MCF 10A (cell line): ENCODE data around the gene PARVB. TPM values are rescaled to one million over a fixed set of nuclear protein-coding genes. Genes with fewer than 3 reads are reported as not detected.

Experiments
- BruUV-seq: library from RNA; stranded (reverse); fragments of 400-500 nt; replicated peaks from 2 replicates; lab custom pipeline; 2021; lab: Mats Ljungman, UMichigan
- CTCF ChIA-PET: fragments of 300-600 bp; sonication (Branson Sonifier 250); formaldehyde crosslinking; extraction: SDS; loops from one replicate; lab custom pipeline; 2021; ENCODE audit warnings: antibody characterized with exemption, inconsistent platforms; lab: Yijun Ruan, JAX
- POLR2A ChIA-PET: fragments of 300-600, 350-650 bp; sonication (Branson Sonifier 250); formaldehyde crosslinking; extraction: SDS; loops from one replicate; lab custom pipeline; 2020; ENCODE audit warnings: antibody characterized with exemption, inconsistent platforms; lab: Yijun Ruan, JAX
- DNase-seq: peaks from one replicate; pipeline ENCODE4 v3.0.0-alpha.2; 2018; ENCODE audit not compliant: unreplicated experiment
- H3K27ac Mint-ChIP-seq: one replicate; pipeline ENCODE4 v1.8.0; 2022; ENCODE audit warnings: mild to moderate bottlenecking, low read depth, mixed read lengths; ENCODE audit not compliant: unreplicated experiment
- H3K27me3 Mint-ChIP-seq: one replicate; pipeline ENCODE4 v1.8.0; 2022; ENCODE audit warnings: mixed read lengths; ENCODE audit not compliant: insufficient read depth, unreplicated experiment
- H3K36me3 Mint-ChIP-seq: one replicate; pipeline ENCODE4 v1.8.0; 2022; ENCODE audit warnings: mild to moderate bottlenecking, moderate library complexity, mixed read lengths; ENCODE audit not compliant: insufficient read depth, unreplicated experiment
- H3K4me1 Mint-ChIP-seq: one replicate; pipeline ENCODE4 v1.8.0; 2022; ENCODE audit warnings: mixed read lengths; ENCODE audit not compliant: insufficient read depth, unreplicated experiment
- H3K4me3 Mint-ChIP-seq: one replicate; pipeline ENCODE4 v1.8.0; 2022; ENCODE audit warnings: mild to moderate bottlenecking, moderate library complexity, mixed read lengths; ENCODE audit not compliant: unreplicated experiment
- H3K9me3 Mint-ChIP-seq: one replicate; pipeline ENCODE4 v1.8.0; 2022; ENCODE audit warnings: mixed read lengths; ENCODE audit not compliant: unreplicated experiment
- CTCF ChIP-seq: fragments of 200-600 bp; IDR thresholded peaks from one replicate; pipeline ENCODE4 v1.8.0; 2022; ENCODE audit warnings: antibody characterized with exemption, mild to moderate bottlenecking; ENCODE audit not compliant: unreplicated experiment
- intact Hi-C: fragments of 100-400 bp; cut with micrococcal nuclease; formaldehyde crosslinking; loops from 2 replicates; pipeline ENCODE4 v1.14.1; 2022
- total RNA-seq: library from RNA; stranded (reverse); gene quantifications from 2 replicates; pipeline ENCODE4 v1.2.3, GENCODE V29; 2022

Gene PARVB
- total RNA-seq, 1 experiment from 2014 or later, result 26.0 TPM

- ChIA-PET POLR2A (no interaction called here), CTCF (interaction anchor here (2.5 kb wide), 1 partner anchor 26 kb away, joined by 10 read pairs; no protein-coding TSS in a partner anchor)
- H3K27ac Mint-ChIP-seq, result no peak overlapping the region
- no peaks in the 10 kb centered on the region for H3K36me3 Mint-ChIP-seq
- no TSS peak for BruUV-seq
- no peak for DNase-seq
- H3K4me1 Mint-ChIP-seq, result peaks cover 14% of the 10 kb centered on the region
- H3K9me3 Mint-ChIP-seq, result no peaks in the 10 kb centered on the region
- no peak overlapping the region for H3K4me3 Mint-ChIP-seq
- no peaks in the 10 kb centered on the region for H3K27me3 Mint-ChIP-seq
- intact Hi-C loops, result no loop called here
- no peak for TF ChIP-seq CTCF
Observed at GRCh38 chr22:44019846-44020245, 4.3 kb upstream of the PARVB start.

DNA sequence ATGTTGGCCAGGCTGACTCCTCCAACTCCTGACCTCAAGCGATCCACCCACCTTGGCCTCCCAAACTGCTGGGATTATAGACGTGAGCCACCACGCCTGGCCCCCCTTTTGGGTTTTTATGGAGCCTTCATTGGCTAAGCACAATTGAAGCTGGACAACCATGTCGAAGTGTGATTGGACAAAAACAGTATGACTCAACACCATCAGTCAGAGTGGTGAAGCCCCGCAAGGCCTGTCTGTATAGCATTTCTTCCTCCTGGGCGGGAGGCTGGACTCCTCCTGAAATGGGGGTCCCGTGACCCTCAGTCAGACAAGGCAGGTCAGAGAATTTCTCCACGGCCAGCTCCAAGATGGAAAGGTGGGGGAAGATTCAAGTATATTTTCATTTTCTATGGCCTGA, 3.1 kb upstream of the PARVB start:
- BruUV-seq, result no TSS peak
- Mint-ChIP-seq H3K4me3 (no peak overlapping the region), H3K36me3 (no peaks in the 10 kb centered on the region), H3K4me1 (peaks cover 19% of the 10 kb centered on the region), H3K27me3 (no peaks in the 10 kb centered on the region), H3K27ac (no peak overlapping the region), H3K9me3 (no peaks in the 10 kb centered on the region)
- no peak for DNase-seq
- intact Hi-C loops, result no loop called here
- ChIA-PET POLR2A (interaction anchor here (0.5 kb wide), 1 partner anchor 114 kb away, joined by 3 read pairs; no protein-coding TSS in a partner anchor), CTCF (interaction anchor here (0.6 to 2.5 kb wide), 3 partner anchors 28 to 698 kb away, joined by 3 to 10 read pairs (median 3); no protein-coding TSS in a partner anchor)
- no peak for TF ChIP-seq CTCF

DNA sequence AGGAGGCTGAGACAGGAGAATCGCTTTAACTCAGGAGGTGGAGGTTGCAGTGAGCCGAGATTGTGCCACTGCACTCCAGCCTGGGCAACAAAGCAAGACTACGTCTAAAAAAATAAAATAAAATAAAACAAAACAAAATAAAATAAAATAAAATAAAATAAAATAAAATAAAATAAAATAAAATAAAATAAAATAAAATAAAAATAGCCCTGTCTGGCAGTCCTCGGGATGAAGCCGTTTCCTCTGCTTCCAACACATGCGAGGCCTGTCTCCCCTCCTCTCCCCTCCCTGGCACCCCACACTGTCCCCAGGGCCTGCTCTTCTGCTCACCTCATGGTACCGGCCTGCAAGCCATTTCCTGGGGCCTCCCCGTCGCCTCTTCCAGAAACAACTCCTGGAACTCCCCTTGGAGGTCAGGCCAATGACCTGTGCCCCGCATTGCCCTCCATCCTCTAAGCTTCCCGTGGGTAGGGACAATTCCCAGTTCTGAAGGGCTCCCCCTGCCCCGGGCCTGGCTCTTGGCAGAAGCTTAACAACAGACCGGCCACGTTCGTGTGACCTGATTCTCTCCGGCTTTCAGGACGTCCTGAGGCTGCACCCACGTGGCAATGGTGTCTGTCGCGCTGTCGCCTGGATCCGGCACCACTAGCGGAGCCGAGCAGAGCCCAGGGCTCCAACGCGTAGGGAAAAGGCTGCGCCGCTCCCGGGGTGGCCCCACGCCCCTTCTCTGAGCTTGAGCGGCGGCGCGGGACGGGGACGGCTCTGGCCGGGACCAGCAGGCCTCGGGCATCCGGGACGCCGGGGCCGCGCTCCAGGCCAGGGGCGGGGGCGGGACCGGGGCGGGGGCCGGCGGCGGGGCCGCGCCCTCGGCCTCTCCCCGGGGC, 456 bp upstream of the PARVB start:
- peaks cover 6% of the 10 kb centered on the region for H3K36me3 Mint-ChIP-seq
- TSS peak; percentile 56 for BruUV-seq
- peak overlapping the region; percentile 69 for H3K27ac Mint-ChIP-seq
- H3K9me3 Mint-ChIP-seq, result no peaks in the 10 kb centered on the region
- no peaks in the 10 kb centered on the region for H3K27me3 Mint-ChIP-seq
- CTCF ChIA-PET, result interaction anchor here (0.6 to 2.2 kb wide), 4 partner anchors 24 to 363 kb away, joined by 3 to 15 read pairs (median 6); no protein-coding TSS in a partner anchor
- peak; percentile 8 for DNase-seq
- TF ChIP-seq CTCF, result no peak
- H3K4me3 Mint-ChIP-seq, result peak overlapping the region; percentile 80
- intact Hi-C loops, result loop anchor here (1.0 kb wide), 1 partner anchor 14 kb away; no protein-coding TSS in a partner anchor
- peaks cover 19% of the 10 kb centered on the region for H3K4me1 Mint-ChIP-seq
- POLR2A ChIA-PET, result interaction anchor here (0.5 to 1.7 kb wide), 3 partner anchors 9 to 27 kb away, joined by 4 to 7 read pairs (median 4); no protein-coding TSS in a partner anchor
